ENCODE data around the gene FAM83C.

FAM83C gene

GRCh38 chr20:35314816-35315631 lies 22.8 kb upstream of the FAM83C start:
- H3K27ac ChIP-seq (ENCODE audit: poor library complexity, severe bottlenecking): peak overlapping the region; percentile 99

GRCh38 chr20:35312318-35312717 lies 20.1 kb upstream of the FAM83C start:
- Histone ChIP-seq H3K27me3 (ENCODE audit: insufficient read depth, poor library complexity, severe bottlenecking) (no peaks in the 10 kb centered on the region), H3K9me3 (ENCODE audit: severe bottlenecking) (no peaks in the 10 kb centered on the region), H3K4me1 (ENCODE audit: insufficient read depth, poor library complexity, severe bottlenecking) (peaks cover 66% of the 10 kb centered on the region), H3K36me3 (ENCODE audit: low read depth) (peaks cover 34% of the 10 kb centered on the region), H3K4me3 (ENCODE audit: severe bottlenecking) (no peak overlapping the region), H3K27ac (ENCODE audit: poor library complexity, severe bottlenecking) (peak overlapping the region; percentile 99)
- ATAC-seq (ENCODE audit: low read depth) (peak; percentile 82), DNase-seq (ENCODE audit: low spot score) (peak; percentile 98)
- TF ChIP-seq CTCF (IDR thresholded peaks at IDR 0.05; ENCODE audit: poor library complexity, severe bottlenecking): peak; percentile 69

More at GRCh38 chr20:35314816-35315631, 22.8 kb upstream of the FAM83C start:
- Histone ChIP-seq H3K27me3 (ENCODE audit: insufficient read depth, poor library complexity, severe bottlenecking) (no peaks in the 10 kb centered on the region), H3K4me3 (ENCODE audit: severe bottlenecking) (no peak overlapping the region), H3K4me1 (ENCODE audit: insufficient read depth, poor library complexity, severe bottlenecking) (peaks cover 67% of the 10 kb centered on the region), H3K9me3 (ENCODE audit: severe bottlenecking) (no peaks in the 10 kb centered on the region), H3K36me3 (ENCODE audit: low read depth) (peaks cover 24% of the 10 kb centered on the region)
- no peak for TF ChIP-seq CTCF (IDR thresholded peaks at IDR 0.05; ENCODE audit: poor library complexity, severe bottlenecking)
- no peak for DNase-seq (ENCODE audit: low spot score)
- no peak for ATAC-seq (ENCODE audit: low read depth)

- Histone ChIP-seq H3K36me3 (ENCODE audit: low read depth) (peaks cover 35% of the 10 kb centered on the region), H3K27me3 (ENCODE audit: insufficient read depth, poor library complexity, severe bottlenecking) (no peaks in the 10 kb centered on the region), H3K9me3 (ENCODE audit: severe bottlenecking) (no peaks in the 10 kb centered on the region), H3K4me3 (ENCODE audit: severe bottlenecking) (no peak overlapping the region), H3K4me1 (ENCODE audit: insufficient read depth, poor library complexity, severe bottlenecking) (peaks cover 70% of the 10 kb centered on the region), H3K27ac (ENCODE audit: poor library complexity, severe bottlenecking) (peak overlapping the region; percentile 99)
- ATAC-seq (ENCODE audit: low read depth) (no peak), DNase-seq (ENCODE audit: low spot score) (no peak)
- no peak for TF ChIP-seq CTCF (IDR thresholded peaks at IDR 0.05; ENCODE audit: poor library complexity, severe bottlenecking)
Measured at GRCh38 chr20:35311822-35312221, 19.6 kb upstream of the FAM83C start.

- no peak for TF ChIP-seq CTCF (IDR thresholded peaks at IDR 0.05; ENCODE audit: poor library complexity, severe bottlenecking)
- ATAC-seq (ENCODE audit: low read depth) (no peak), DNase-seq (ENCODE audit: low spot score) (peak; percentile 91)
- Histone ChIP-seq H3K27ac (ENCODE audit: poor library complexity, severe bottlenecking) (peak overlapping the region; percentile 99), H3K9me3 (ENCODE audit: severe bottlenecking) (no peaks in the 10 kb centered on the region), H3K27me3 (ENCODE audit: insufficient read depth, poor library complexity, severe bottlenecking) (no peaks in the 10 kb centered on the region), H3K4me1 (ENCODE audit: insufficient read depth, poor library complexity, severe bottlenecking) (peaks cover 74% of the 10 kb centered on the region), H3K4me3 (ENCODE audit: severe bottlenecking) (no peak overlapping the region), H3K36me3 (ENCODE audit: low read depth) (peaks cover 39% of the 10 kb centered on the region)
Measured at GRCh38 chr20:35311409-35311808, 19.2 kb upstream of the FAM83C start.

Measured in RWPE2 (cell line).